HCT116 (cell line): ENCODE results near the gene PRRT1B. TPM values are rescaled to one million over a fixed set of nuclear protein-coding genes. Genes with fewer than 3 reads are reported as not detected.

Experiments used
- ATAC-seq: fragments of 200-7000 bp; cut with Tn5 transposase; 2 replicates; pipeline ENCODE4 v1.9.1; 2020; ENCODE audit warnings: mild to moderate bottlenecking, moderate library complexity
- BruUV-seq: library from RNA; stranded (reverse); fragments of 400-500 nt; replicated peaks from 2 replicates; lab custom pipeline; 2021; lab: Mats Ljungman, UMichigan
- CTCF ChIA-PET: fragments of 300-600 bp; sonication (Branson Sonifier 250); formaldehyde crosslinking; loops from one replicate; lab custom pipeline; 2021; ENCODE audit warnings: antibody characterized with exemption; lab: Charles Lee
- POLR2A ChIA-PET: fragments of 300-600, 350-600 bp; sonication (Branson Sonifier 250); formaldehyde crosslinking; loops from one replicate; lab custom pipeline; 2021; ENCODE audit warnings: antibody characterized with exemption; lab: Charles Lee
- RAD21 ChIA-PET, 2 experiments: fragments of 300-600 bp; sonication (Branson Sonifier 250); formaldehyde crosslinking; loops; one replicate each; lab custom pipeline; 2023; ENCODE audit warnings: low total read pairs in 2 of 2; ENCODE audit not compliant: uncharacterized antibody in 2 of 2, unreplicated experiment in 2 of 2, low non-redundant PET in 1 of 2; lab: Charles Lee
- DNase-seq: peaks from one replicate; pipeline ENCODE4 v3.0.0-alpha.2; 2010; ENCODE audit warnings: low read depth, low spot score
- H2AFZ ChIP-seq: fragments of 200-600 bp; shearing (Covaris generic), sonication (generic); 2 replicates; pipeline ENCODE4 v1.6.1; 2017; ENCODE audit warnings: low read depth, mixed run types, mixed read lengths, antibody characterized with exemption, low read length; ENCODE audit not compliant: poor library complexity, severe bottlenecking
- H3K27ac ChIP-seq: 2 replicates; pipeline ENCODE4 v1.5.1; 2012; ENCODE audit warnings: low read depth, low read length
- H3K27me3 ChIP-seq: fragments of 200-600 bp; sonication (generic); 2 replicates; pipeline ENCODE4 v1.6.1; 2016; ENCODE audit warnings: mixed run types, low read length, mixed read lengths; ENCODE audit not compliant: insufficient read depth
- H3K36me3 ChIP-seq, 2 experiments: fragments of 200-500 bp in 1 of 2; fragments of 200-600 bp in 1 of 2; sonication (Bioruptor generic) in 1 of 2; sonication (generic) in 1 of 2; 2 replicates each; pipeline versions ENCODE4 v1.5.1 to v1.6.1; 2014 to 2016; ENCODE audit warnings: low read length in 2 of 2, inconsistent platforms in 1 of 2, mixed read lengths in 1 of 2, mixed run types in 1 of 2; ENCODE audit not compliant: insufficient read depth in 2 of 2, control insufficient read depth in 1 of 2
- H3K4me1 ChIP-seq, 2 experiments: fragments of 200-600 bp in 1 of 2; sonication (generic) in 1 of 2; 2 replicates each; pipeline versions ENCODE4 v1.5.1 to v1.6.1; 2012 to 2017; ENCODE audit warnings: low read length in 2 of 2, inconsistent platforms in 1 of 2, mild to moderate bottlenecking in 1 of 2, mixed read lengths in 1 of 2, mixed run types in 1 of 2, moderate library complexity in 1 of 2; ENCODE audit not compliant: insufficient read depth in 2 of 2, control insufficient read depth in 1 of 2
- H3K4me2 ChIP-seq: fragments of 200-600 bp; sonication (generic); 2 replicates; pipeline ENCODE4 v1.6.1; 2017; ENCODE audit warnings: mixed run types, low read length, mixed read lengths
- H3K4me3 ChIP-seq, 2 experiments: fragments of 200-600 bp in 1 of 2; sonication (generic) in 1 of 2; replicated peaks in 1 of 2; 2 replicates each; pipeline ENCODE4 v1.5.1; 2011 to 2016; ENCODE audit warnings: low read length in 2 of 2, control low read depth in 1 of 2, low read depth in 1 of 2, mild to moderate bottlenecking in 1 of 2, mixed read lengths in 1 of 2, mixed run types in 1 of 2
- H3K79me2 ChIP-seq: fragments of 200-600 bp; sonication (generic); 2 replicates; pipeline ENCODE4 v1.6.1; 2017; ENCODE audit warnings: mild to moderate bottlenecking, mixed run types, low read length, moderate library complexity, mixed read lengths; ENCODE audit not compliant: insufficient read depth
- H3K9ac ChIP-seq: fragments of 200-600 bp; sonication (generic); 2 replicates; pipeline ENCODE4 v1.6.1; 2016; ENCODE audit warnings: low read length, mixed read lengths
- H3K9me2 ChIP-seq: fragments of 200-600 bp; sonication (generic), shearing (Covaris generic); 2 replicates; pipeline ENCODE4 v1.6.1; 2017; ENCODE audit warnings: mixed run types, mild to moderate bottlenecking, moderate library complexity; ENCODE audit not compliant: insufficient read depth
- H3K9me3 ChIP-seq, 2 experiments: fragments of 200-500 bp in 1 of 2; fragments of 200-600 bp in 1 of 2; sonication (Bioruptor generic) in 1 of 2; sonication (generic) in 1 of 2; 2 replicates each; pipeline ENCODE4 v1.6.1; 2014 to 2017; ENCODE audit warnings: low read length in 2 of 2, mixed read lengths in 2 of 2, inconsistent platforms in 1 of 2, low read depth in 1 of 2, mild to moderate bottlenecking in 1 of 2, mixed run types in 1 of 2, moderate library complexity in 1 of 2; ENCODE audit not compliant: control insufficient read depth in 1 of 2, insufficient read depth in 1 of 2
- H4K20me1 ChIP-seq: fragments of 200-600 bp; sonication (generic), shearing (Covaris generic); 2 replicates; pipeline ENCODE4 v1.6.1; 2017; ENCODE audit warnings: mixed run types, mild to moderate bottlenecking, moderate library complexity; ENCODE audit not compliant: insufficient read depth
- ATF3 ChIP-seq: IDR thresholded peaks from 2 replicates; pipeline ENCODE4 v1.6.1; 2012
- CTCF ChIP-seq, 3 experiments: fragments of 200-600 bp in 1 of 3; sonication (generic) in 1 of 3; IDR thresholded peaks in 2 of 3; conservative IDR thresholded peaks in 1 of 3; 2 replicates each; pipeline ENCODE4 v1.5.1; 2012 to 2017; ENCODE audit warnings: low read depth in 2 of 3, low read length in 2 of 3, antibody characterized with exemption in 1 of 3, borderline replicate concordance in 1 of 3, control low read depth in 1 of 3, mild to moderate bottlenecking in 1 of 3, mixed read lengths in 1 of 3, mixed run types in 1 of 3, moderate library complexity in 1 of 3; ENCODE audit not compliant: insufficient read depth in 1 of 3
- RAD21 ChIP-seq: IDR thresholded peaks from 2 replicates; pipeline ENCODE4 v1.6.1; 2012; ENCODE audit warnings: low read depth, mild to moderate bottlenecking
- TCF7L2 ChIP-seq: IDR thresholded peaks from 2 replicates; pipeline ENCODE4 v1.7.0; 2011; ENCODE audit warnings: borderline replicate concordance, inconsistent platforms; ENCODE audit not compliant: insufficient read depth, insufficient read length; ENCODE audit errors: extremely low read depth
- intact Hi-C: fragments of 100-400 bp; cut with micrococcal nuclease; formaldehyde crosslinking; loops from 2 replicates; pipeline ENCODE4 v1.10.0; 2022
- total RNA-seq: library from RNA; stranded (reverse); gene quantifications from one replicate; pipeline ENCODE4 v1.2.1, GENCODE V29; 2021; ENCODE audit not compliant: unreplicated experiment

Gene PRRT1B
- total RNA-seq, 1 experiment from 2014 or later, result not detected

- TF ChIP-seq CTCF (IDR thresholded peaks at IDR 0.05 in 2 of 3, conservative IDR thresholded peaks at IDR 0.05 in 1 of 3; ENCODE audit: borderline replicate concordance in 1 of 3, insufficient read depth in 1 of 3, low read depth in 2 of 3, low read length in 2 of 3), result no peak
- TF ChIP-seq ATF3, result no peak
- no peak for TF ChIP-seq TCF7L2
- TF ChIP-seq RAD21, result no peak
These were observed 51.9 kb downstream of the PRRT1B start (continued) for GRCh38 chr9:131597246-131597645.

GRCh38 chr9:131598121-131598520 lies 52.8 kb downstream of the PRRT1B start:
- intact Hi-C loops, result no loop called here
- Histone ChIP-seq H3K9me3 (no peaks in the 10 kb centered on the region), H3K4me1 (no peaks in the 10 kb centered on the region), H3K9me2 (no peaks in the 10 kb centered on the region), H3K27ac (no peak overlapping the region), H3K4me3 (no peak overlapping the region), H3K4me2 (no peak overlapping the region), H3K36me3 (peaks cover 0 to 2% of the 10 kb centered on the region in 2 experiments; a peak in 1 of 4 replicates), H3K79me2 (no peaks in the 10 kb centered on the region), H3K27me3 (no peaks in the 10 kb centered on the region), H2AFZ (no peak overlapping the region), H3K9ac (no peak overlapping the region), H4K20me1 (no peaks in the 10 kb centered on the region)
- TF ChIP-seq RAD21, result no peak
- DNase-seq, result no peak
- ChIA-PET RAD21 (no interaction called here), POLR2A (no interaction called here), CTCF (no interaction called here)
- ATAC-seq, result no peak
- no TSS peak for BruUV-seq
